GM12878 (cell line): ENCODE measurements around the gene PDF. TPM values are rescaled to one million over a fixed set of nuclear protein-coding genes. Genes with fewer than 3 reads are reported as not detected.
A peak's percentile ranks its signal among the peaks of the same experiment; 100 is the strongest.

Experiments used
- ATAC-seq: fragments of 200-7000 bp; cut with Tn5 transposase; 3 replicates; pipeline ENCODE4 v1.9.1; 2020; ENCODE audit warnings: mild to moderate bottlenecking, moderate library complexity
- BruUV-seq: library from RNA; stranded (reverse); fragments of 400-500 nt; replicated peaks from 2 replicates; lab custom pipeline; 2021; lab: Mats Ljungman, UMichigan
- CTCF ChIA-PET: fragments of 300-600 bp; sonication (Branson Sonifier 250); formaldehyde crosslinking; extraction: SDS; loops from one replicate; lab custom pipeline; 2021; ENCODE audit warnings: inconsistent platforms; lab: Yijun Ruan, JAX
- POLR2A ChIA-PET: fragments of 350-600 bp; formaldehyde crosslinking; extraction: SDS; loops from one replicate; lab custom pipeline; 2021; ENCODE audit warnings: inconsistent platforms; lab: Charles Lee
- RAD21 ChIA-PET: fragments of 300-600 bp; sonication (Branson Sonifier 250); formaldehyde crosslinking; loops from one replicate; lab custom pipeline; 2023; ENCODE audit warnings: antibody characterized with exemption; ENCODE audit not compliant: unreplicated experiment; lab: Charles Lee
- SMC1A ChIA-PET: fragments of 300-600 bp; sonication (Branson Sonifier 250); formaldehyde crosslinking; loops from one replicate; lab custom pipeline; 2023; ENCODE audit not compliant: unreplicated experiment, uncharacterized antibody; lab: Charles Lee
- DNase-seq: peaks from one replicate; pipeline ENCODE4 v3.0.0-alpha.2; 2011; ENCODE audit warnings: low read depth, low spot score
- FAIRE-seq: peaks from 3 replicates; lab custom pipeline; 2011; peaks lifted over from hg19 to GRCh38; lab: Jason Lieb, UNC
- H2AFZ ChIP-seq: 2 replicates; pipeline ENCODE4 v1.6.0; 2011; ENCODE audit warnings: low read depth, low read length, control low read depth; ENCODE audit not compliant: control insufficient read depth
- H3K27ac ChIP-seq: 2 replicates; pipeline ENCODE4 v1.5.1; 2011; ENCODE audit warnings: control low read depth; ENCODE audit not compliant: control insufficient read depth, insufficient read depth
- H3K27me3 ChIP-seq, 2 experiments: replicated peaks in 1 of 2; 2 replicates each; pipeline versions ENCODE4 v1.6.0 to v1.6.1; 2011; ENCODE audit warnings: low read length in 1 of 2; ENCODE audit not compliant: control insufficient read depth in 2 of 2, insufficient read depth in 2 of 2
- H3K36me3 ChIP-seq, 2 experiments: 2 replicates each; pipeline ENCODE4 v1.5.1; 2011; ENCODE audit warnings: low read length in 1 of 2; ENCODE audit not compliant: control insufficient read depth in 2 of 2, insufficient read depth in 2 of 2
- H3K4me1 ChIP-seq: 2 replicates; pipeline ENCODE4 v1.6.1; 2011; ENCODE audit warnings: mild to moderate bottlenecking, low read length, moderate library complexity, mixed read lengths; ENCODE audit not compliant: control insufficient read depth, insufficient read depth
- H3K4me2 ChIP-seq: 2 replicates; pipeline ENCODE4 v1.6.0; 2011; ENCODE audit warnings: control low read depth; ENCODE audit not compliant: control insufficient read depth, insufficient read depth
- H3K4me3 ChIP-seq: fragments of 200-600 bp; sonication (generic); 2 replicates; pipeline ENCODE4 v1.5.1; 2016
- H3K79me2 ChIP-seq: 2 replicates; pipeline ENCODE4 v1.6.0; 2011; ENCODE audit warnings: low read length; ENCODE audit not compliant: control insufficient read depth, insufficient read depth
- H3K9ac ChIP-seq: 2 replicates; pipeline ENCODE4 v1.8.0; 2011; ENCODE audit warnings: low read length, control low read depth, mixed read lengths; ENCODE audit not compliant: control insufficient read depth, insufficient read depth
- H3K9me3 ChIP-seq: replicated peaks from 3 replicates; pipeline ENCODE4 v1.5.1; 2011; ENCODE audit warnings: mild to moderate bottlenecking, low read length; ENCODE audit not compliant: control insufficient read depth, insufficient read depth
- H4K20me1 ChIP-seq: 2 replicates; pipeline ENCODE4 v1.6.0; 2011; ENCODE audit not compliant: control insufficient read depth, insufficient read depth
- ASH2L ChIP-seq: fragments of 300-600, 200-600 bp; sonication (generic); IDR thresholded peaks from 2 replicates; pipeline ENCODE4 v1.6.1; 2017; ENCODE audit warnings: low read depth, mild to moderate bottlenecking, borderline replicate concordance
- CEBPB ChIP-seq, 2 experiments: fragments of 150-350 bp in 1 of 2; IDR thresholded peaks; 2 replicates each; pipeline ENCODE4 v1.6.1; 2012 to 2014; ENCODE audit warnings: low read depth in 2 of 2, low read length in 2 of 2, borderline replicate concordance in 1 of 2, inconsistent platforms in 1 of 2
- POLR2A ChIP-seq: IDR thresholded peaks from 2 replicates; pipeline ENCODE4 v1.6.1; 2011; ENCODE audit warnings: low read depth, mild to moderate bottlenecking, low read length
- RUNX3 ChIP-seq: IDR thresholded peaks from 2 replicates; pipeline ENCODE4 v1.6.1; 2012; ENCODE audit warnings: low read length, inconsistent platforms
- SMARCA5 ChIP-seq: fragments of 450-650 bp; IDR thresholded peaks from 2 replicates; pipeline ENCODE4 v1.6.1; 2017; ENCODE audit warnings: mild to moderate bottlenecking
- WGBS: methylation state at CpG from one replicate; pipeline ENCODE4 v1.1.6; 2016; ENCODE audit warnings: low lambda C conversion rate; ENCODE audit not compliant: insufficient replicate concordance, insufficient coverage; ENCODE audit errors: missing lambda C conversion rate; 5-methylcytosine and 5-hydroxymethylcytosine counted together
- in situ Hi-C: fragments of 300-500 bp; cut with MboI; formaldehyde crosslinking; loops from 9 replicates; pipeline ENCODE4 v1.14.3; 2018; ENCODE audit warnings: mixed read lengths
- intact Hi-C: fragments of 100-400 bp; cut with micrococcal nuclease; formaldehyde crosslinking; loops from one replicate; pipeline ENCODE4 v1.14.2; 2022; ENCODE audit not compliant: unreplicated experiment
- polyA plus RNA-seq, 11 experiments: library from polyadenylated mRNA; depleted of rRNA in 4 of 11; unstranded in 6 of 11; stranded (reverse) in 5 of 11; fragments of >200 nt; fragmentation: Nextera tagmentation in 4 of 11; fragmentation: Illumina TruSeq in 1 of 11; extraction: Ambion mirVana in 4 of 11; extraction: Trizol in 1 of 11; gene quantifications; 1 replicate in 1 of 11; 2 replicates in 10 of 11; pipeline versions ENCODE4 v1.2.1 to v1.2.3, GENCODE V29; 2011 to 2016; ENCODE audit warnings: inconsistent platforms in 2 of 11, missing spikeins in 2 of 11, low read depth in 1 of 11
- total RNA-seq, 4 experiments: library from RNA; depleted of rRNA in 3 of 4; stranded (reverse); fragments of >200 nt in 3 of 4; fragmentation: Illumina TruSeq in 1 of 4; extraction: Trizol in 1 of 4; gene quantifications; 2 replicates each; pipeline versions ENCODE4 v1.2.1 to v1.2.3, GENCODE V29; 2013 to 2021

Gene PDF
- total and polyA plus RNA-seq, 10 of the 15 experiments (the other 5 are each of a cell fraction or from before 2014, with no cell fraction given): 0.13 to 44.1 (median 16.7) TPM

- intact Hi-C loops: no loop called here
- H3K4me3 ChIP-seq: no peak overlapping the region
- ATAC-seq: no peak
- in situ Hi-C loops: no loop called here
- H3K27ac ChIP-seq: no peak overlapping the region
- no peaks in the 10 kb centered on the region; the same call in 1 of the 2 replicates for H3K4me1 ChIP-seq
- 95% methylated on average over 30 of the region's 30 CpGs for WGBS
- FAIRE-seq: no peak
- H2AFZ ChIP-seq: no peak overlapping the region
- H3K9ac ChIP-seq: no peak overlapping the region
- no peak for TF ChIP-seq SMARCA5
- TF ChIP-seq RUNX3: no peak
- ChIA-PET POLR2A (interaction anchor here (1.0 kb wide), 1 partner anchor 8 kb away, joined by 5 read pairs; no protein-coding TSS in a partner anchor), CTCF (interaction anchor here (0.6 kb wide), 1 partner anchor 63 kb away, joined by 3 read pairs; no protein-coding TSS in a partner anchor), RAD21 (no interaction called here), SMC1A (interaction anchor here (1.4 kb wide), 1 partner anchor 10 kb away, joined by 4 read pairs; no protein-coding TSS in a partner anchor)
- no peaks in the 10 kb centered on the region for H4K20me1 ChIP-seq
- H3K4me2 ChIP-seq: no peak overlapping the region
- no peak for DNase-seq
- BruUV-seq: no TSS peak
- H3K79me2 ChIP-seq: peaks cover 9% of the 10 kb centered on the region
- H3K9me3 ChIP-seq: no peaks in the 10 kb centered on the region
- H3K27me3 ChIP-seq: no peaks in the 10 kb centered on the region
- H3K36me3 ChIP-seq: peaks cover 24 to 44% of the 10 kb centered on the region in 2 experiments
Measured at GRCh38 chr16:69318177-69318910, 12.0 kb downstream of the PDF start.

GRCh38 chr16:69316595-69317034 lies 13.8 kb downstream of the PDF start:
- H3K36me3 ChIP-seq: peaks cover 12 to 36% of the 10 kb centered on the region in 2 experiments; a peak in 3 of 4 replicates
- DNase-seq (no peak), ATAC-seq (no peak), FAIRE-seq (no peak)
- TF ChIP-seq POLR2A: 0 out of 2 replicates have a peak, but pooled peaks have one; percentile 17
- TF ChIP-seq CEBPB (IDR thresholded peaks at IDR 0.05; ENCODE audit: borderline replicate concordance in 1 of 2, low read depth in 2 of 2, low read length in 2 of 2): no peak
- no peak for TF ChIP-seq ASH2L
- H4K20me1 ChIP-seq: no peaks in the 10 kb centered on the region
- ChIA-PET POLR2A (no interaction called here), CTCF (no interaction called here), RAD21 (no interaction called here), SMC1A (no interaction called here)
- H3K4me1 ChIP-seq: no peaks in the 10 kb centered on the region
- H3K27me3 ChIP-seq: no peaks in the 10 kb centered on the region
- no peak overlapping the region for H3K4me3 ChIP-seq
- H3K9me3 ChIP-seq: no peaks in the 10 kb centered on the region
- H3K27ac ChIP-seq: no peak overlapping the region
- H3K4me2 ChIP-seq: no peak overlapping the region
- H3K9ac ChIP-seq: no peak overlapping the region
- WGBS: over 99% methylated on average over 11 of the region's 17 CpGs
- in situ Hi-C loops: no loop called here
- intact Hi-C loops: no loop called here
- H3K79me2 ChIP-seq: peaks cover 18% of the 10 kb centered on the region
- BruUV-seq: no TSS peak
- H2AFZ ChIP-seq: no peak overlapping the region
